ENCODE data around the gene EGR2.

The EGR2 gene

DNA sequence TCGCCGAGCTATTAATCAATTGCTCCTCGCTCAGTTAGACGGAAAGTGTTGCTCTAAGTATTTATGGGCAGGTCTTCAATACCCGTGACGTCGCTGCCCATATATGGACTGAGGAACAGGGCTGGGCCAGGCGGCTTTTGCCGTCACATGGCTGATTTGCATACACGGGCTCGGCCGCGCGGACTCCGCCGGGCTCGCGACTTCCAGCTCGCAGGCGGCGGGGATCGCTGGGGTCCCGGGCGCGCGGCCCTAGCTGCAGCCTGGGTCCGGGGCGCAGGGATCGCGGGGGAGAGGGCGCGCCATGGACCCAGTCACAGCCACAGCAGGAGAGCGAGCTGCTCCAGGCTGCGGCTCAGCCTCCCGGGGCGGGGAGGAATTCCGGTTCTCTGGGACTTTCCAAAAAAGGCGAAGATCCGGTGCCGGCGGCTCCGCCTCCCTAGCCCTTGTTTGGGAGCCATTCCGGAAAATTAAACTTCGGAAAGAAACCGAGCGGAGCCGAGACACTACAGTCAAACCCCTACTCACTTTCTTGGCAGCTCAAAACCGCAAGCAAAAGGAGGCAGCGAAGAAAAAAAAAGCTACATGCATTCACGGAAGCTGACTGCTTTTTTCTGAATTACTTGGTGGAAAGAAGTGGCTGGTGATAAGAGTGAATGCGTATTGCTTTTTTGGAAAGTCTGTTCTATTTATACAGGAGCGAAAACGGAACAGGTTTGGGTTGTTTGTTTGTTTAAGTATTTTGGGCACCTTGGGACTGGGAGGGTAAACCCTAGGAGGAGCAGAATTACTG is at the start of gene EGR2:
EGR2 (minus strand) TSS at position 36 of the 790 bp plus-strand sequence. CDS start 337 bp downstream, outside the sequence.
- DNase-seq: peak; percentile 72 to 86

DNA sequence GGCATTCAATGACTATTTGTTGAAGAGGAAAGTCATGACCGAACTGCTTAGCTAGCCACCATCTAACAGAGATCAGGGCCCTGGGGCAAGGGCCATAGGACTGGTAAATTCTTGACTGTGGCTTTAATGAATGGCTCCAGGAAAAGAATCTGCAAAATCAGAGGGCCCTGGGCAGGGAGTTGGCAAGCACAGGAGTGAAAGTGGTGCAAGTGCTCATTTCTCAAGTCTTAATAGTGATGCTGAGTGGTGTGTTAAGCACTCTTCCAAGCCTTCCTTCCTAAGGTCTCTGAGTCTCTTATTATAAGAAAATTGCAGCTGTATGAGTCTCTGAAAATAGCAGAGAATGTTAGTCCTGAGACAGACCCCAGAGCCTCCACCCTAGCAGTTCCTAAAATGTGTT is 46.3 kb upstream of the EGR2 start:
- DNase-seq: no peak

DNA sequence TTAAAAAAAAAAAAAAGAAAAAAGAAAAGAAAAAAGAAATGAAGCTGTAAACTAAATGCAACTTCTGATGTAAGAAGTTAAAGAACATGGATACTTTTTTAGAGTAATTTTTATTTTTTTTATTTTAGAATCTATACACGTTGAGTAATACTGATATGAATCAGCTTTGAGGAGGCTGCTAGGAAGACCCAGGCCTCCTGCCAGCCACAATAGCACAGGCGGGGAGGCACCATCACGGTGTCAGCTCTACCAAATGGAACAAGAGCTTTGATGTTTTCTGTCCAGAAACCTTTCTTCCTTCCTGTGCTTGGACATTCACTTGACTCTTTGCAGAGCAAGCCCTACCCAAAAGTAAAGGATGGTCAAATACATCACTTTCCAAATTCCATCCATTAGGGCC is 45.3 kb upstream of the EGR2 start:
- no peak for DNase-seq

DNA sequence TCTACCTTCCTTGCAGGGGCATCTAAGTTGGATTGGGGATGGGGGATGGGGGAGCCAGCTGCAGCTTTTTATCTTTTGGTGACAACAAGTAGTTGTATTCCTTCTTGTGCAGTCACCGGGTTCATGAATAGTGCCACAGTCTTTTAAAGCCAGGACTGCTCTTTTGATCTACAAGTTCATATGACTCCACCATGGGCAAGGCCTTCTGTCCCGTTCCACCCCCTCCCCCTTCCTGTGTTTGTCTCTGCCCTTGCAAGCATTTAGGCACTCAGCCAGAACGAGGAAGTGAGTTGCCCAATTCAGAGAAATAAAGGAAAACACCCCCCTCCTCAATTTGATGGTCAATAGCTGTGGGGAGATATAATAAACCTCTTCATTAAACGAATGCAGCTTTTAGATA is 44.8 kb upstream of the EGR2 start:
- no peak for DNase-seq

DNA sequence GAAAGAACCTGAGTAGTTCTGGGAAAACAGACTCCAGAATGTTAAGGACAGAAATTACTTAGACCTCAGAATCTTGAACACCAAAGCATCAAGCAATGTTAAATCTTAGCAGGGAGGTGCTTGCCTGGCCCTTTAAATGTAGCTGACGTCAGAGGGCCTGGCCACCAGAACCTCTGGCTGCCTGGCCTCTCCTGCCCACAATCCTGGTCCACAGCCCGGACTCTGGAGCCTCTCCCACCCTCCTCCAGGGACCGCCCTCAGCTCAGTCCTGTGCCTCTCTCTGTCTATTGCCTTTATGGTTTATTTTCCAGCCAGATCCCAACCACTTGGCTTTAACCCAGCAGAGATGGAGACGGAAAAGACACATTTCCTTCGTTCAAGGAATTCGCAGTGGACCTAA is 42.2 kb upstream of the EGR2 start:
- DNase-seq: no peak

DNA sequence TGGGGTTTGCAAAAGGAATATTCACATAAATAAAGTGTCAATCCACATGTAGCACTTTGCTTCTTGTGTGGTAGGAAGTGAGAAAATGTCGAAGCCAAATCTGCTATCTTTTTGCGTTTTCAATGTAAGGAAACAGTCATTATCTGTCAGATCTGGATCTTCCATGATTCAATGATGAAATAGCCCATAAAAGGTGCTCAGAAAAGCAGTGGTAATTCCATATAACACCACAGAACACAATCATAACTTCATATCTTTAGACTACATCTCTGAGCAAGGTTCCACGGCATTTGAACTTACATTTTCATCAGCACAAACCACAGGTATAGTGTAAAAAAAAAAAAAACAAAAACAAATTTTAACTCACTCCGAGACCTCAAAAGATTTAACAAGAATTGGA is 39.9 kb upstream of the EGR2 start:
- DNase-seq: no peak

DNA sequence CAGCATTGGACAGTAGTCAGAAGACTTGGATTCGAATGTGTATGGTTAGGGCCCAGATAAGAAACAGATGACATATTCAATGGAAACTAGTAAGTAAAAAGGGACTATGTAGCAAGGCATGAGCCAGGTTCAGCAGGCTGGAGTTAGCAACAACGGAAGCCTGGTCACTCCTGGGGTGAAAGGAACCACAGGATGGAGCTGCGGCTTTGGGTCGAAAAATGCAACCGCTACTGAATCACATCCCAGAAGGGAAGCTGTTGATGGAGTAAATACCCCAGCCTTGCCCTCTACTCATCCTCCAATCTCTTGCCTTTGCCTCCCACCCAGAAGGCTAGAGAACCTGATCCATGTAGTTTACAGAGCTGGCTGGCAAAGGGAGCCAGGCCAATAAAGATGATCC is 37.5 kb upstream of the EGR2 start:
- DNase-seq: no peak

DNA sequence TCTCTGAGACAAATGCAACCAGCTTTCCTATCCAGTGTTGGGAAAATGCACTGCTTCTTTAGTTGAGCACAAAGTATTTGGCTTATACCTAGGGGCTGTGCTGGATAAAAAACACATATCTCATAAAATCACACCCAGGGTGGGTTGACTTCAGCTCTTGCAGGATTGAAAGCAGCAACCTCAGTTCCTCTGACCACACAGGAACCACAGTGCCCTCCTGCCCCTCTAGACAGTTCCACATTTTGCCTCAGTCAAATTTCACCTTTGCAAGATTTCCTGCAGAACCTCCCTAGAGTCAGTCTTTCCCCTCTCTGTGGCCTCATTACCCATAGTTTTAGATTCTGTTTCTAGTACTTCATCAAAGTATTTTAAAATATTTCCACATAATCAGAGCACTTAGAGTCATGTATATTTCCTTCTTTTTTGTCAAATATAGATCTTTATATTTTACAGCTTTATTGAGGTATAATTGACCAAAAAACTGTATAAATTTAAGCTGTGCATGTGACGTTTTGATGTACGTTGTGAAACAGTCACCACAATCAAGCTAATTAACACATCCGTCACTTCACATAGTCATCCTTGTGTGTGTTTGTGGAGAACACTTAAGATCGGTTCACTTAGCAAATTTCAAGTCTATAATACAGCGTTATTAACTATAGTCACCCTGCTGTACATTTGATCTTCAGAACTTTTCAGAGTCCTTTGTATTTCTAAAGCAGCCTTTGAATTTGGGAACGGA is 37.0 kb upstream of the EGR2 start:
- no peak for DNase-seq

DNA sequence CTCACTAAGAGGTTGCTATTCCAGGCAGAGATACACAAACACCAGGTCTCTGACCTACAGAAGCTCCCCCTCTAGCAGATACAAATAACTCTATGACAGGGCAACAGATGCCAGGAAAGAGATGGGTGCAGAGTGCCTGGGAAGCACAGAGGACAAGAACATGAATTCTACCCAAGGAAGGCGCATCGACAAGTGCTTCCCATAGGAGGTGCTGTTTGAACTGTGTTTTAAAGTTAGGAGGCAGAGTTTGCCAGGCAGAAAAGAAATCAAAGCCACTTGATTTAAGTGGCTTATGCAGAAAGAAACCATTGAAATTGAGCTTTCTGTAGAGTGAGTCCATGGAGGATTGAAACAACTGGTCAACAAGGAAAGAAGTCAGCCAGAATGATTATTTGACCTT is 35.3 kb upstream of the EGR2 start:
- peak in 1 of 2 experiments; percentile 2 for DNase-seq

DNA sequence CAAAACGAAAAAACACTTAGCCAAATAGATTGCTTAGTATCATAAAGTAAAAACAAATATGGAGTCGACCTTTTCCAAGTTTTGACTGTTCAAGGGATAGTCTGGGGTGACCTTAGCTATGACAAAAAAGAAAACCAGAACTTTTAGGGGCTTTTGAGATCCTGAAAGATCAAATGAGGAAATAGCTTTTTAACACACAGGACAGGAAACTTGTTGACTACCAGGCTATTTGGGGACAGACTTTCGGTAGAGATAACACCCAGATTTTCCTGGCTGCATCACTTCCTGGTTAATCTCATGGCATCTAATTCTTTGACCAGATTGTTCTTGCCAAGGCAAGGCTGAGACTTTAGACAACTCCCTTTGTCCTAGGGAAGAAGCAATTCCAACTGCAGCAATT is 34.5 kb upstream of the EGR2 start:
- no peak for DNase-seq

DNA sequence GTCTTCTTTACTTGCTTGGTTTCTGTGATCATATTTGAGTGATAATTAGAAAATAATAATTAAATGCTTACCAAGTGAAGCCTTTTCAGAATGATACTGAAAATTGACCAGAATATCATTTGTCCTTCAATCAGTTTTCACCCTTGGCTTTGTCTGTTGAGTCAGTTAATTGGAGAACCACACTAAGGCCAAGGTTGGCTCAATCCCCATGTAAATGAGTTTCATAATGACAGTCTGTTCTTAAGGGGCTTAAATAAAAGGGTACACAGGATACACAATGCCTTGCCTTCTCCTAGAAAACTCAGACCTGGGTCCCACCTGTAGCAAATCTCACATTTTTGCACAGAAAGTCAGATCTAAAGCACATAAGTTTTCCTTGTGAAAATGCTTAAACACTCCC is 31.3 kb upstream of the EGR2 start:
- no peak for DNase-seq

DNA sequence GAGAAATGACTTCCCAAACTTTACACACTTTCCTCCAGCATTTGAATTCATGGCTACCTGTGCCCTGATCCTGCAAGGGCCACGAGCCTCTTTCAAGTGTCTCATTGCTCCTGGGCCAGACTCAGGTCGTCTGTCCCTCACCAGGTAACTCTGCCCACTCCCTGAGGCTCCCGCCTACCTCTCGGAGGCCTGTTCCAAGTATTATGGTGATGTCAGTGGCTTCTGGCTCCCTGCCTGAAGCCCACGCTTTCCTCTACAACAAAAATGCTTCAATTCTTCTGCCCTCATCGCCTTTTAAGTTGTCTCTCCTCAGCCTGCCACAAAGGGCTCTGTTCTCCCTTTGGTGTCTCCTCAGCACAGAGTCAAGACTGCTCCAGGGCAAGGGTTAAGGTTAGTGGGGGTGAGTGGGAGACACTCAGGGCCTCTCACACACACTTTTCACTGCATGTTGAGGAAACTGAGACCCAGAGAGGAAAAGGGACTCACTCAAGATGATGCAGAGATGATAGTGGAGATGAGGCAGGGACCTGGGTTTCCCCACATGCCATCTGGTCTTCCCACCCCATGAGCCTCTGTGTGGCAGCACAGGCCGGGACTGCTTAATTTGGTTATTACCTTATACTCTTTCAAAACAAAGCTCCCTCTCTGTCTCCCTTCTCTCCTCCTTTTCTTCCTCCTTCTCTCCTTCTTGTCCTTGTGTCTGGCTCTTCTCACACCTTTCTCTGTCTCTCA is 28.3 kb upstream of the EGR2 start:
- no peak for DNase-seq

DNA sequence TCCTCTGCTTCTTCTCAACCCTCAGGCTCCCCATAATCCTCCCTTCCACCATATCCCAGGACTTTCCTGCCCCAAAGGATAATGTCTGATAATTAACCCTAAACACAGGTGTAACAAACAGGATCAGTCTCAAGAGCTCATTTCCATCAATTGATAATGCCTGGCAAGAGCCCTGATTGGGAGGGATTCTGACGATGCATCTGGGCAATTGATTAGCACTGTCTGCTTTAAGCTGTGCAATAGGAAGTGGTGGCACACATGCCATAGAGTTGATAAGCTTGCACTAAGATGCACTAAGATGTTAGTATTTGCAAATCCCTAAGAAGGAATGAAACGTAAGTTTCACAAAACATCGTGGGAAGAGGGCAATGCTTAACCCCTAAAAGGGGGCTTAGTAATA is 27.4 kb upstream of the EGR2 start:
- DNase-seq: no peak

DNA sequence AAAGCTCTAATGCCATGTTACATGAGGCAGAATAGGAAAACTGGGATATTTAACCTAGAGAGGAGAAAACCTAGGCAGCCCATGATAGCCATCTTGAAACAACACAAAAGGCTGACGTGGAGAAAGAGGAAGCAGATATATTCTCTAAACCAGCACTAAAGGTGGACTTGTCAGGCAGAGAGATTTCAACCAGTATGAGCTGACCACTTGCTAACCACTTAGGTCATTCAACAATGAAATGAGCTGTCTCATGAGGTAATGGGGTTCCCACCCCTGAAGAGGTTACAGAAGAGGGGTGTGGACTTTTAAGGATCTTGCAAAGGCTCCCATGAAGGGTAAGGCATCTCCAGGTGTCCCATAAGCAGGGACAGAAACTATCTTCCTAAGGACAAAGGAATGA is 26.8 kb upstream of the EGR2 start:
- DNase-seq: no peak

DNA sequence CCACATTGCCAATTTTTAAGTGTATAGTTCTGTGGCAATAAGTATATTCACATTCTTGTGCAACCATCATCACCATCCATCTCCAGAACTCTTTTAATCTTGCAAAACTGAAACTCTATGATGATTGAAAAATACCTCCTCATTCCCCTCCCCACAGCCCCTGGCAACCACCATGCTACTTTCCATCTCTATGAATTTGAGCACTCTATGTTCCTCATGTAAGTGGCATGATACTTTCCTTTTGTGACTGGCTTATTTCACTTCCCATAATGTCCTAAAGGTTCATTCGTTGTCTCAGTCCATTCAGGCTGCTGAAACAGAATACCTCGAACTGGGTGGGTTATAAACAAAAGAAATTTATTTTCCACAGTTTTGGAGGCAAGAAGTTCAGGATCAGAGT is 23.4 kb upstream of the EGR2 start:
- DNase-seq: no peak

DNA sequence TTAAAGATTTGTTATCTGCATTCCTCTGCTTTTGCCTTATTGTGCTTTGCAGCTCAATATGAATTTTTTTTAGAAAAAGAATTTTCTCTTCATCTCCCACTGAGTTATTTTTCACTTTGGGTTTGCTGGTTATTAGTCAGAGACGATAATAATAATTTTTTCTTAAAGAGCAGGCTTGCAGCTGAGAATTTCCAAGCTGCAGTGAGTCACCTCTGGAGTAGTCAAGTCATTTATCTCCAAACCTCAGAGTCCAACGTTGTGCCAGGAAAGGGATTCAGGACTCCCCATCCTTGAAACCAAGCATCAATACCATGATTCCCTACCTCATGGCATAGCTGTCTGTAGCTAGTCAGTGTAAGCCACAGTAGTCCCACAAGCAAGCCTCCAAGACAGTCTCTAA is 15.2 kb upstream of the EGR2 start:
- DNase-seq: no peak

DNA sequence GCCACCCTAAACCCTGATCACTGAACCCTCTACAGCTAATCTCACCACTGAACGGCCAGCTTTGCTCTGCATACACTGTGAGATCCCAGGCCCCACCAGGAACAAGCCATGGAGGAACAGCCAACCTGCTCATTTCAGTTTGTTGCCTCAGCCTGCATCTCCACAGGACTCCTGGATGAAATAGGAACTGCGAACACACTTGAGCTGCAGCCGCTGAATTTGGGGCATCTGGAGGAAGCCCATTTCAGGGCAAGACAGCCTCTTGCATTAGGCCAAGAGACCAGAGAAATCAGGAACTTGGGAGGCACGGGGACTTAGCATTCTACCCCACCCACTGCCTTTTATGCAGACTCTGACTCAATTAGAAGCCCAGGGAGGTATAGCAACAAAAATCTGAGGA is 14.5 kb upstream of the EGR2 start:
- no peak for DNase-seq

DNA sequence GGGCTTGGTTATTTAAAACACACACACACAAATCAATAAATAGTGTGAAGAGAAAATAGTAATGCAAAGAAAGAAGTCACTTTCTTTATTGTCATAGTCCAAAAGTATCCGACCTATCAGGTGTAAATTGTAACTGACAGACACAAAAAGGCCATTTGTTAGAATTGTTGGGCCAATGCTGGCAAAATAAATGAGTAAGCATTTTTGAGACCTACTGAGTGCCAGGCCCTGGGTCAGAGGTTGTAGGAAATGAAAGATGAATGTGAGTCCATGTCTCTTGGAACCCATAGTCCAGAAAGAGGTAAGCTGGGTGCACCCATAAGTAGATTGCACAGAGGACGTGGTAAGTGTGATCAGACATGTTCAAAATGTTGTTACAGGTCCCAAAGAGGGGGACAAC is 13.5 kb upstream of the EGR2 start:
- no peak for DNase-seq

DNA sequence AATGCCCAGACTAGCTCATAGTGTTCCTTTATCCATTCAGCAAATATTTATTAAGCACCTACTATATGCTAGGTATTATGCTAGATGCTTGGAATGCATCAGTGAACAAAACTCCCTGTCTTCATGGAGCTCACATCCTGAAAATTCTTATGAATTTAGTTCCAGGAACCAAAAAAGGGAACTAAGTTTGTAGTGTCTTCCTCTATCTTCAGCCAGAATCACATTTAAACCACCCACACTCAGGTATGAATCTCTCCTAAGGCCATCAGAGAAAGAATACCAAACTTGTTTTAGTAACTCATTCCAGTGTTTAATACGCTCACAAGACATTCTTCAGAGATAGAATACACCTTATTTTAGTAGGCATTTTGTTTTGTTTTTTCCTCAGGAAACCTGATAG is 10.1 kb upstream of the EGR2 start:
- no peak for DNase-seq

DNA sequence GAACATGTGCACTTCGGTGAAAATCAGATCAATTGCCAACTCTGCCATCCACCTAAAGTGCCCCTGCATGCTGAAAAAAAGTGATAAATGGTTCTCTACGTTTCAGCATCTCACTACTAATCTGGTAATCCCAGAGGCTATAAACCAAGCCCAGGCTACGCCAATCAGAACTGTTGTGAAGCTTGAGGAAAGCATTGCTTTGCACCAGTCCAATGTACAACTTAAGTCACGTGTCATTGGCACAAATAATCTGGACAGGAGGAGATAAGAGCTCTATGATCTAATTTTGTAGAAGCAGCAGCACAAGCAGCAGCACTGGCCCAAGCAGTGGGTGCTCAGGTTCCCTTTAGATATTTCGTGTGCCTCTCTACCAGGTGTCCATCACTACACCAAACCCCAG is 4.4 kb upstream of the EGR2 start:
- no peak for DNase-seq

DNA sequence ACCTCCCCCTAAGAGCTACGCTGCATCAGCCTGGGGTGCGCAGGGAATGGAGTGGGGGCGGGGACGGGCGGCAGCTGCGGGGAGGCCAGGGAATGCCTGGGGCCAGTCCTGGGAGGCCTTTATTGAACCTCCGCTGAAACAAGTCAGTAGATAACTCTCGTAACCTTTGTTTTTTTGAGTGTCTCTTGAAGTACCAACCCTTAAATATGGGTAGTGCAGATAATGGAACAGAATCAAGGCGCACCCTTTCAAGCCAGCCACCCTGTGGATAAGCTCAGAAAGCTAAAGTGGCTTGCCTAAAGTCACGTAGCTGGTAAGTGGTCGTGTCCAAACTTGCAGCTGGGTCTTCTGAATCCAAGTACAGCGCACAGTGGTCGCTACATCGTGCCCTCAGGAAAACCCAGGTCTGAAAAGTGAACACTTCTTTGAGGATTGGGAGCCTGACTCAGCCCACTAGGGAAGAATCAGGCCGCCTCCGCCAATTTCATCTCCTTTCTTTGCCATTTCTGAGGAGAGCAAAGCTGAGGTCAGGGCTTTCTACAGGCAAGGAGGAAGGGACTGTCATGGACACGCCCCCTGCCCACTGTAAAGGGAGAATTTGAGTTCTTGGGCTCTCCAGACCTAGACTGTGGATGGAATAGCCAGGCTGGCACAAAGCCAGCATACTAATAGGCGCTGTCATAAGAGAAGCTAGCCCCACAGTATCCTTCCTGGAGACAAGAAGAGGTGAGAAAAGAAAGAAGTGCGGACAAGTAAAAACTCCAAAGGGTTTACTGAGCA is 3.2 kb upstream of the EGR2 start:
- no peak for DNase-seq

DNA sequence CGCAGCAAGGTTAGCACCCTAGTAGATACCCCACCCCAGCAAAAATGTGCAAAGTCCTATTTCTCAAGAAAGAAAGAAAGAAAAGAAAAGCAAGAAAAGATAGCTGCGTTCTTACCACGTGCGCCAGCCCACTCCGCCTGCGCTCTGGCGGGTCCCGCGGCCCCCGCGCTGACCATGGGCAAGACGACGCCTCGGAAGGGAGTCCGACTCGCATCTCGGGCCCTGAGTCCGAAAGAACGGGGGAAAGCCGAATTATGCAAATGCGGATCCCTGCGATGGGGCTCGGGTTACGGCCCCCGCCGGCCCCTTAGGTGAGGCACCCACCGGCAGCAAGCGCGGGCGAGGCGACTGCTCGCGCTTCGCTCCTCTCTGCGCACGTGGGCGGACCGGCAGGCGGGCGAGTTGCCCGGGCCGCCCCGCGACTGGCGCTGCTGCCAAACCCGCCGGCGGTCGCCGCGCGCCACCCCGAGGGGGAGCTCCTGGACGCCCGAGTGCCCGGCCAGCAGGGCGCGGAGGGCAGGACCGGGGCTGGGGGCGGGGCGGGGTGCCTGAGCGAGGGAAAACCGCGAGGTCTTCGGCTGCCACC is 2.4 kb upstream of the EGR2 start:
- no peak for DNase-seq

Measured in NCI-H2081 (cell line).